Fibroblast of villous mesenchyme (primary cell): ENCODE measurements around the gene ITFG2. TPM values are rescaled to one million over a fixed set of nuclear protein-coding genes. Genes with fewer than 3 reads are reported as not detected.

Experiments used
- DNase-seq: peaks from one replicate; pipeline ENCODE4 v3.0.0-alpha.2; 2010; ENCODE audit warnings: low read depth
- H3K4me3 ChIP-seq: 2 replicates; pipeline ENCODE4 v1.5.1; 2011; ENCODE audit warnings: low read depth, mild to moderate bottlenecking, low read length
- total RNA-seq: library from RNA; depleted of rRNA; stranded (reverse); fragments of >200 nt; gene quantifications from 2 replicates; pipeline ENCODE4 v1.2.3, GENCODE V29; 2012
- TF ChIP-seq, protein P1 (sequence below): IDR thresholded peaks from 2 replicates; pipeline ENCODE4 v1.5.1; 2012; ENCODE audit warnings: low read depth, mild to moderate bottlenecking, low read length; ENCODE audit not compliant: insufficient read depth

Gene ITFG2
- total RNA-seq, 1 donor = 21.2 TPM

DNA sequence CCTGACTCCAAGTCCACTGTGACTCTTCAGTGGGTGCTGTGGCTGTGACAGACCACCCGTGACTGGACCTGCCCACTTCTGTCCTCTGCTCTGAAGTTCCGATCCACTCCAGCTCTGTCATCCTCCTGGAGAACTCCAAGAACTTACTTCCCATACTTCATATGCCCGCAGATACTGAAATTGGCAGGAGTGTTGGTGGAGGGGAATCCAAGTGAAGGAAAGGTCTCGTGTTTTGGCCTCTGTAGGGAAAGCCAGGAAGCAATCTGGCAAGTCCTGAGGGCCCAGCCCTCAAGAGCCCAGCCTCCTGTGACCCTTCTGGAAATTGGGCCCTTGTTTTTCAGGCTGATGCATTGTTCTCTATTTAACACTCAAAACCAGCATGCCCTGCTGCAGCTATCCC is 40.1 kb upstream of the ITFG2 start:
- TF ChIP-seq, protein P1, sequence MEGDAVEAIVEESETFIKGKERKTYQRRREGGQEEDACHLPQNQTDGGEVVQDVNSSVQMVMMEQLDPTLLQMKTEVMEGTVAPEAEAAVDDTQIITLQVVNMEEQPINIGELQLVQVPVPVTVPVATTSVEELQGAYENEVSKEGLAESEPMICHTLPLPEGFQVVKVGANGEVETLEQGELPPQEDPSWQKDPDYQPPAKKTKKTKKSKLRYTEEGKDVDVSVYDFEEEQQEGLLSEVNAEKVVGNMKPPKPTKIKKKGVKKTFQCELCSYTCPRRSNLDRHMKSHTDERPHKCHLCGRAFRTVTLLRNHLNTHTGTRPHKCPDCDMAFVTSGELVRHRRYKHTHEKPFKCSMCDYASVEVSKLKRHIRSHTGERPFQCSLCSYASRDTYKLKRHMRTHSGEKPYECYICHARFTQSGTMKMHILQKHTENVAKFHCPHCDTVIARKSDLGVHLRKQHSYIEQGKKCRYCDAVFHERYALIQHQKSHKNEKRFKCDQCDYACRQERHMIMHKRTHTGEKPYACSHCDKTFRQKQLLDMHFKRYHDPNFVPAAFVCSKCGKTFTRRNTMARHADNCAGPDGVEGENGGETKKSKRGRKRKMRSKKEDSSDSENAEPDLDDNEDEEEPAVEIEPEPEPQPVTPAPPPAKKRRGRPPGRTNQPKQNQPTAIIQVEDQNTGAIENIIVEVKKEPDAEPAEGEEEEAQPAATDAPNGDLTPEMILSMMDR = no peak
- DNase-seq = no peak
- no peak overlapping the region for H3K4me3 ChIP-seq

DNA sequence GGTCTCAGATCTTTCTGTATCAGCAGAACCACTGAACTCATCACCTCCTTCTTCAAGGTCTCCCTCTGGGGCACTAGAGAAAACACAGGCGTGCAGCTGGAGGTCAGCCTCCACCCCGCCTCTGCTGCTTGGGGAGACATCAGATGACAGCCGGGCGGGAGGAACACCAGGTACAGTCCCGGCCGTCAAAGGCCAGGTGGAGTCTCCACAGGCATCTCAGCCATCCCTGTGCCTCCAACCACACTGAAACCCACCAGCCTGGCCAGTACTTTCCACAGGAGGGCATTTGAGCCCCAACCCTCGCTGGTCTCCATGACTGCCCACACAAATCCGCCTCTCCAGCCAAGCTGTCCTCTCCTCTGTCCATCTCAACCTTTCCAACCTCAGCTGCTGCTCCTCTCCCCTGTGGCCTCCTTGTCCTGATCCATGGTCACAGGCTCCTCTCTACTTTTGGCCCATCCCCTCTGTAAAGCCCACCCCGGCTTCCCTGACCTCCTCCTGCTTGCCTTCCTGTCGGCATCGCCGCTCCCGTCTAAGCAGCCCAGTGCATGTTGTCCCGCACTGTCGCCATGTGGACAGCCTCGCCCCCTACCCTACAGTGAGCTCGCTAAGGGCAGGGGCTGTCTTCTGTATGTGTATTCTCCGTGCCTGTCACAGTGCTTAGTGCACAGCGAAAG is 39.1 kb upstream of the ITFG2 start:
- DNase-seq = no peak
- no peak overlapping the region for H3K4me3 ChIP-seq
- TF ChIP-seq, protein P1 = no peak

DNA sequence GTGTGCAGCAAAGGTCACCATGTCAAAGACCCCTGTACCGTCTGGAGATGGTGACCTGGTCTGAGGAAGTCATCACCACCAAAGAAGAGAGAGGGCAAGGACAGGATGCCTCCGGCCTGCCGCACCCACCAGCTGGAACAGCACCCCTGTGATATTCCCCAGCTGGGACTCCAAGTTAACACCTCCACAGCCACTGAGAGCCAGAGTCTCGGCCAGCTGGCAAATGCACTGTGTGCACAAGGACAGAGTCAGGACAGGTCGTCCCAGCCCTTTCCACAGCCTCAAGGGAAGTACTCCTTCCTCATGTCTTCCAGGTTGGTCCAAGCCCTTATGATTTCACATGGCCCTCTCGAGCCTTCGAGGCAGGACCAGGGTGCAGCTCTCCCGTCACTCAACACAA is 37.0 kb upstream of the ITFG2 start:
- TF ChIP-seq, protein P1 = no peak
- H3K4me3 ChIP-seq = no peak overlapping the region
- DNase-seq = no peak

DNA sequence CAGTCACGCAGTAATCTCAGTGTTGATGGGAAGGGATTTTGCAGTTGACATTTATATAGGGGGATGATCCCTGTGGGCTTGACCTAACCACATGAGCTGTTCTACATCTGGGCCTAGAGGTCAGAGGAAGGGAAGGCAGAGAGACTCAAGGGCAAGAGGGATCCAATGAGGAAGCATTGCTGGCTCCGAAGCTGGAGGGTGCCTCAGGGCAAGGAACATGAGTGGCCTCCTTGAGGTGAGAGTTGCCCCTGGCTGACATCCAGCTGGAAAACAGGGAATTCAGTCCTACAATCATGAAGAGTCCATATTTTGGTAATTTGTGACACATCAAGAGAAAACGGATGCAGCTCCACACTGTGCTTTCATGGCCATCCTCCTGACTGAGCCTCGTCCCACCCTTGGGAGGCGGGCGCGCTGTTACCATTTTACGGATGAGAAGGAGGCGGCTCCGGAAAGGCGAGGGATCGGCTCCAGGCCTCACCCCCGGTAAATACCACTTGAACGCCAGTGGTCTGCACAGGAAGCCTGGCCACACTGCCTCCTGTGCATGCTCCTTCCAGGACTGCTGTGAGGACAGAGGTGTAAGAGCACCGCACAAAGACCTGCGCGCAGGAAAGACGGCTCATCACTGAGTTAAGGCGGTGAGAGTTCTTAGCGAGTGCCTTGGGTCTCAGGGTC is 36.2 kb upstream of the ITFG2 start:
- no peak for DNase-seq
- TF ChIP-seq, protein P1 = no peak
- no peak overlapping the region for H3K4me3 ChIP-seq

DNA sequence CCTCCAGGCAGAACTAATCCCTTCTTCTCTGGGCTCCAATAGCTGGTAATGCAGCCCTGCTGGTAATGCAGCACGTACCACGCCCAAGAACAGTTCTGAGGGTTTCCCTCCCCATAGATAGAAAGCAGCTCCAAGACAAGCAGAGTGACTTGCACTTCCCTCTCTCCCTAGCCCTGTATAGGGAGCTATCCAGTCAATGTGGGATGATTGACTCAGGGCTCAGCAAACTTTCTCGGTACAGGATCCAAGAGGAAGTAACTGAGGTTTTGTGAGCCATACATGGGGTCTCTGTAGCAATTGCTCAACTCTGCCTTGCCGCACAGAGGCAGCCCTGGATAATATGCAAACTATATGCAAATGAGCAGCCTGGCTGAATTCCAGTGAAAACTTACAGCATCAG is 33.2 kb upstream of the ITFG2 start:
- DNase-seq = no peak
- TF ChIP-seq, protein P1 = no peak

DNA sequence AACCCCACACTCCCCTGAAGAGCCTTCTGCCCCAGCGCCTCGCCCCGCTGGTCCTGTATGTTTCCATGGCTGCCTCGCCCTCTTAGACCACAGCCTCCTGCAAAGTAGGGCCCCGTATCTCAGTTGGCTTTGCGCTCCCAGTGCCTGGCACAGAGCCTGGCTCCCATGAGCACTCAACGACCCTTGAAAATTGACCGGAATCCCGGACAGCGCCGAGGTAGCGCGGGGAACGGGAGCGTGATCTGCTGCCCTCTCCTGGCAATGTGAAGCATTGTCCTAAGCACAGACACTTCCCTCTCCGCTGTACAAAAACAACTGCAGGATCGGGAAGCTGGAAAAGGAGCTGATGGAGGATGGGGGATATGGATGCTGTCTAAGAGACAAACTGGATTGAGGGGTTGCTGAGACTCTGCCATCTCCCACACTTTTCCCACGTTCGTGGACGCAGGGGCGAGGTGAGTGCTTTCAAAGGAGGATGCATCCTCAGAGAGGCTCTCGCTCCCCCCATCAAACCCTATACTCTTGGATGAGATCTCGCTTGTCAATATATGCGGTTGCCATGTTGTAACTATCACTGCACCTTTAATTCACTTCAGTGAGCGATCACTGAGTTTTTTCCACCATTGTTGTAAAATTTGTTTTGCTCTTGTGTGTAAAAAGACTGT is 28.4 kb upstream of the ITFG2 start:
- TF ChIP-seq, protein P1 = peak; percentile 92
- no peak overlapping the region for H3K4me3 ChIP-seq

More for the DNA sequence above, 33.2 kb upstream of the ITFG2 start:
- H3K4me3 ChIP-seq = no peak overlapping the region

More for the DNA sequence above, 28.4 kb upstream of the ITFG2 start:
- peak; percentile 52 for DNase-seq
